Bone marrow (tissue), 2 donors: Measurements from ENCODE around the gene RFX8.

Experiments used
- DNase-seq, 2 donors: peaks; one replicate each; lab custom pipeline; 2025; lab: John Stamatoyannopoulos, UW

RFX8 gene

GRCh38 chr2:101410114-101410513, 64.8 kb downstream of the RFX8 start:
- no peak for DNase-seq

GRCh38 chr2:101409699-101410098, 65.2 kb downstream of the RFX8 start:
- DNase-seq, result no peak

GRCh38 chr2:101408925-101409324, 66.0 kb downstream of the RFX8 start:
- no peak for DNase-seq

- peak in 1 of 2 donors; percentile 77 for DNase-seq
These were observed 69.5 kb downstream of the RFX8 start for GRCh38 chr2:101405351-101405899.

GRCh38 chr2:101403745-101404144, 71.2 kb downstream of the RFX8 start:
- no peak for DNase-seq

GRCh38 chr2:101402630-101403029, 72.3 kb downstream of the RFX8 start:
- DNase-seq, result no peak

GRCh38 chr2:101401906-101402305, 73.0 kb downstream of the RFX8 start:
- no peak for DNase-seq

GRCh38 chr2:101401326-101401665, 73.6 kb downstream of the RFX8 start:
- peak in 1 of 2 donors; percentile 64 for DNase-seq

- DNase-seq, result peak in 1 of 2 donors; percentile 72
These were observed 74.2 kb downstream of the RFX8 start for GRCh38 chr2:101400506-101401325.

- peak in 1 of 2 donors; percentile 63 for DNase-seq
These were observed 74.9 kb downstream of the RFX8 start for GRCh38 chr2:101400048-101400447.

GRCh38 chr2:101399021-101399799, 75.7 kb downstream of the RFX8 start:
- DNase-seq, result no peak

GRCh38 chr2:101398116-101398821, 76.6 kb downstream of the RFX8 start:
- no peak for DNase-seq

GRCh38 chr2:101396316-101396717, 78.6 kb downstream of the RFX8 start:
- peak in 1 of 2 donors; percentile 29 for DNase-seq

- no peak for DNase-seq
These were observed 79.2 kb downstream of the RFX8 start for GRCh38 chr2:101395545-101396315.

- DNase-seq, result peak in 1 of 2 donors; percentile 30
These were observed 86.7 kb downstream of the RFX8 start for GRCh38 chr2:101388232-101388631.

- DNase-seq, result peak in 1 of 2 donors; percentile 14
These were observed 87.6 kb downstream of the RFX8 start, which contains the start of gene CREG2 for GRCh38 chr2:101387151-101387834. Gene CREG2 (minus strand): TSS chr2:101387503. CDS start chr2:101387457, 46 bp downstream.

GRCh38 chr2:101386599-101387150, 88.2 kb downstream of the RFX8 start:
- DNase-seq, result no peak

- no peak for DNase-seq
These were observed 91.8 kb downstream of the RFX8 start for GRCh38 chr2:101383016-101383541.

- no peak for DNase-seq
These were observed 92.5 kb downstream of the RFX8 start for GRCh38 chr2:101382442-101382841.

- DNase-seq, result no peak
These were observed 94.5 kb downstream of the RFX8 start for GRCh38 chr2:101380376-101380775.
